Measurements from ENCODE around the gene GLYATL1.

The GLYATL1 gene

DNA sequence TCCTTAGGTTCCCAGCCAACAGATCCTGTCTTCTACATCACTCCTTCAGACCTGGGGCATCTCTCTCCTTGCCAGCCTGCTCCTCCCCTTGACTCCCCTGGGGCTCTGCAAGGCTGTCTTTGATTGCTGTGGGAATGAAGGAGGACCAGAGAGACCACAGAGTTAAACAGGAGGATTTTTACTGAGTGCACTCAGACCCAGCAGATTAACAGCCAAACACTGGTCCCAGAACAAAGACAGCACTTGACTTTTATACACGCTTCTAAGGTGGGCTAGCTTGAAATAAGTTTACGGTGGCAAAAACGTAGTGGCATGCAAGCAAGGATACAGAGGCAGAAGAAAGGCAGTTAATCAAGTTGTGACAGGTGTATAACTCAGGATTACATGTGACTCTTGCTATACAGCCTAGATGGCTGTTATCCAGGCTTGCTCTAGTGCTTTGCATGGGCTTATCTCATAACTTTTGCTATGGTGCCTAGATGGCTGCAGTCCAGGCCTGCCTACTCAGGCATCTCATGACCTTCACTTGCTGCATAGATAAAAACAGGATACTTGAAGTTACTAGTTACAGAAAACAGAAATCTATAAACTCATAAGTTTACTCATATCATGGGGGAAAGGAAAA, 22.0 kb upstream of the GLYATL1 start:
- no peak overlapping the region for H3K4me3 Mint-ChIP-seq
- peaks cover 0 to 2% of the 10 kb centered on the region in 2 donors for H3K4me1 Mint-ChIP-seq
- peaks cover under 1 to 24% of the 10 kb centered on the region in 2 donors for H3K27me3 Mint-ChIP-seq
- peaks cover 20 to 24% of the 10 kb centered on the region in 2 donors for H3K9me3 Mint-ChIP-seq
- ATAC-seq (replicated peaks) = no peak
- DNase-seq = no peak
- no peak overlapping the region for H3K27ac Mint-ChIP-seq
- peaks cover 3 to 9% of the 10 kb centered on the region in 2 donors for H3K36me3 Mint-ChIP-seq

DNA sequence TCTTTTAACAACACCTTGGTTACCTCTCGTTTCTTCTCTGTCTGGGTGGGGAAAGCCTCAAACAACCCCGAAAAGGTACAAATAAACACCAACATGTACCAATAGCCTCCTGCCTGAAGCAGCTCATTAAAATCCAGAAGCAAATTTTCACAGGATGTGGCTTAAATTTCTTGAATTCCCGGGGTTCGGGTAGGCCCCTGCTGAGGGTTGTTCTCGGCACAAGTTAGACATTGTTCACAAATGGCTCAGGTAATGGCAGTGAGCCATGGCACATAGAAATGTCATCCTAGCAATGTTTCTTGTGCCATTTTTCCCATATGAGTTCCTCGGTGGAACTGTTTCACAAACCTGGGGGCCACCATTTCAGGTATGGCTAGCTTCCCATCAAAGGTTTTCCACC, 19.7 kb upstream of the GLYATL1 start:
- DNase-seq (no peak), ATAC-seq (replicated peaks) (no peak)
- Mint-ChIP-seq H3K27me3 (peaks cover 0 to 15% of the 10 kb centered on the region in 2 donors), H3K4me1 (peaks cover 12 to 13% of the 10 kb centered on the region in 2 donors), H3K27ac (no peak overlapping the region), H3K4me3 (no peak overlapping the region), H3K9me3 (peaks cover 18 to 24% of the 10 kb centered on the region in 2 donors), H3K36me3 (peaks cover 2 to 9% of the 10 kb centered on the region in 2 donors)

DNA sequence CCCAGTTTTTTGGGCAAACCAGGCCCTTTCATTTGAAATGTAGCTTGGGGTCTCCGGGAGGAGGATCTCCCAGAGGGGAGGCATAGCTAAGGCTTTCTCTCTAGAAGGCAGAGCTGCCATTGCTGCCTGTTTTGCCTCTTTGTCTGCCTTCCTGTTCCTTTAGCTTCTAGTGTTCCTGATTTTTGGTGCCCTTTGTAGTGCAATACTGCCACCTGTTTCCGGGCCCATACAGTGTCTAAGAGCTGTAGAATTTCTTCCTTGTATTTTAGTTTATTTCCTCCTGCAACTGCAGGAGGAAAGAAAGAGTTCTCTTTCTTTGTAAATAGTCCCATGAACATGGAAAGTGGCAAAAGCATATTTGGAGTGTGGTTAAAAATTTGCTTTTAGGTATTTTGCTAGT, 19.3 kb upstream of the GLYATL1 start:
- no peak overlapping the region for H3K27ac Mint-ChIP-seq
- ATAC-seq (replicated peaks) (no peak), DNase-seq (no peak)
- H3K4me3 Mint-ChIP-seq = no peak overlapping the region
- H3K36me3 Mint-ChIP-seq = peaks cover 2 to 9% of the 10 kb centered on the region in 2 donors
- H3K9me3 Mint-ChIP-seq = peaks cover 18 to 24% of the 10 kb centered on the region in 2 donors
- peaks cover 12 to 13% of the 10 kb centered on the region in 2 donors for H3K4me1 Mint-ChIP-seq
- peaks cover 0 to 15% of the 10 kb centered on the region in 2 donors for H3K27me3 Mint-ChIP-seq

DNA sequence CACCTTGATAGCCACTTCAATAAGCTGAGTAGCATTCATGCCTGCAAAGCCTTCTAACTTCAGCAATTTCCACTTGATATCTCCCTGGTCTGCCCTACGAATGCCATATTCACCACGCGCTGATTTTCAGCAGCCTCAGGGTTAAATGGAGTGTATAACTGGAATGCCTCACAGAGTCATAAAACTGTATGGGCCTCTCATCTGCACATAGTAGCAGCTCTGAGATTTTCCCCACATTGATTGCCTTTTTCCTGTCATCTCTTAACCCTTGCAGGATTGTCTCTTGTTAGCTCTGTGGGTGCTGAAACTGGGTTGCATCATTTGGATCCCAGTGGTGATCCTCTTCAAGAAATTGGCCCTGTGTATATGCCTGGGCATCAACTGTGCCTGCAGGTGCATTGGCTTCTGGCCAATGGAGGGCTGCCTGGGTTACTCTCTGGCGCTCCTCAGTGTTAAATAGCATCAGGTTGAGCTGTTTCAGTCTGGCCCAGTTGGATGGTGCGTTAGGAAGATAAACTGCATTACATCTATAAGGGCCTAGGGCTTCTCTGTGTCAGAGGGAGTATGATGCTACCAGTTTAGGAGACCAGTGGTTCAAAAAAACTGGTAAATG, 17.4 kb upstream of the GLYATL1 start:
- Mint-ChIP-seq H3K27me3 (peaks cover 0 to 10% of the 10 kb centered on the region in 2 donors), H3K27ac (no peak overlapping the region), H3K4me1 (peaks cover 12 to 13% of the 10 kb centered on the region in 2 donors), H3K9me3 (peaks cover 10 to 12% of the 10 kb centered on the region in 2 donors), H3K4me3 (no peak overlapping the region), H3K36me3 (peaks cover 2 to 9% of the 10 kb centered on the region in 2 donors)
- DNase-seq (no peak), ATAC-seq (replicated peaks) (no peak)

DNA sequence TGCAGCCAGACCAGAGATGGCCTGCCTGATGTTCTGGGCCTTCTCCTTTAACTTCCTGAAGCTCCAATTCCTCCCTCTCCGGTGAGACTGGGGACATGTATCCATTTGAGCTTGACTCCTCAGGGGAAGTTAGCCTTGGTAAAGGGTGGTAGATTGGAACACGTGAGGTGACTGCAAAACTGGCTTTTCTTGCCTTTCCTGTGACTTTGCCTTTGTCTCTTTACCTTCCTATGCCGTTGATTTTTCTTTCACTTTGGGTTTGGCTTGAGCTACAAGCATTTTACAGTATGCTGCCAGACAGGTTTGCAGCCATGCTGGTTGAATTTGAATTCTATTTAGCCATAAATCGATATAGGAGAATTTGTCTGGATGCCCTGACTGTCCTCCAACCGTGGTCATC, 16.8 kb upstream of the GLYATL1 start:
- Mint-ChIP-seq H3K27ac (no peak overlapping the region), H3K4me3 (no peak overlapping the region), H3K4me1 (peaks cover 14 to 17% of the 10 kb centered on the region in 2 donors), H3K27me3 (peaks cover 0 to 10% of the 10 kb centered on the region in 2 donors), H3K9me3 (peaks cover 7% of the 10 kb centered on the region in 2 donors), H3K36me3 (peaks cover 2 to 6% of the 10 kb centered on the region in 2 donors)
- DNase-seq (no peak), ATAC-seq (replicated peaks) (no peak)

DNA sequence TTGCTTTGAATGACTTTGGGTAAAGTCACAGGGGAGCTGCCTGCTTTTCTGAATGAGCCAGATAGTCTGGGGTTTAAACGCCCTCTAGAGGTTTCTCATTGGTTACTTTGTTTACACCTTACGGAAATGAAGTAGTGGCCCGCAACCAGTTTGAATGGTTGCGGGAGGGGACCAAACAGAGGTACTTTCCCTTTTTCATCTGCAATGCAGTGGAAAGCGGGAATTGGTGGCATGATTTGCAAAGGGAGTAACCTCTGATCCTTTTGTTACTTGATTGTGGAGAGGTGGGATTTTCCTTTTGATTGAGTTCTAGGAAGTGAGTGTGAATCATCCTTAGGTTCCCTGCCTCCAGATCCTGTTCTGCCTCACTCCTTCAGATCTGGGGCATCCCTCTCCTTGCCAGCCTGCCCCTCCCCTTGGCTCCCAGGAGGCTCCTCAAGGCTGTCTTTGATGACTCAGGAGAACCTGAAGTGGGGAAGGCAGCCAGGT, 15.9 kb upstream of the GLYATL1 start:
- Mint-ChIP-seq H3K36me3 (peaks cover 0 to 1% of the 10 kb centered on the region in 2 donors), H3K9me3 (peaks cover 2% of the 10 kb centered on the region in 2 donors), H3K27me3 (peaks cover 3 to 10% of the 10 kb centered on the region in 2 donors), H3K4me3 (peak overlapping the region in 1 of 2 donors; percentile 70), H3K27ac (peak overlapping the region; percentile 6), H3K4me1 (peaks cover 18 to 26% of the 10 kb centered on the region in 2 donors)
- ATAC-seq (replicated peaks) = peak; percentile 91 to 93
- DNase-seq = no peak

DNA sequence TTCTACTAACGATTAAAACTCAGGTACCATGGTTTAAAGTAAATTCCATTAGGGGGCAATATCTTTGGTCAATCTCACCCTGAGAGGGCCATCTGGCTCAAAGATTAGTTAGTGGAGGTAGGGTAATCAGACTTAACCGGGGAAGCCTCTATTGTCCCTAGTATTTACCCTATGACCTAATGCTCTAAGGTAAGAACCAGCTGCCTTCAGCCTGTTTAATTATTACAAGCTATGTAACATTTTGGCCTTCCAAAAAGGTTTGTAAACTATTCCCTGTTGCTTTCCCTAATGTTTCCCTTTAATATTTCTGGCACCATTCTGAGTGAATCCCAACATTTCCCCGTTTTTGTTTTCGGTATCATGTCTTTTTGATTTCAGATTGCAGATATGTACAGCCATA, 15.1 kb upstream of the GLYATL1 start:
- DNase-seq (no peak), ATAC-seq (replicated peaks) (no peak)
- Mint-ChIP-seq H3K27me3 (peaks cover 5 to 10% of the 10 kb centered on the region in 2 donors), H3K27ac (no peak overlapping the region), H3K4me3 (no peak overlapping the region), H3K36me3 (no peaks in the 10 kb centered on the region), H3K9me3 (no peaks in the 10 kb centered on the region), H3K4me1 (peaks cover 19 to 28% of the 10 kb centered on the region in 2 donors)

DNA sequence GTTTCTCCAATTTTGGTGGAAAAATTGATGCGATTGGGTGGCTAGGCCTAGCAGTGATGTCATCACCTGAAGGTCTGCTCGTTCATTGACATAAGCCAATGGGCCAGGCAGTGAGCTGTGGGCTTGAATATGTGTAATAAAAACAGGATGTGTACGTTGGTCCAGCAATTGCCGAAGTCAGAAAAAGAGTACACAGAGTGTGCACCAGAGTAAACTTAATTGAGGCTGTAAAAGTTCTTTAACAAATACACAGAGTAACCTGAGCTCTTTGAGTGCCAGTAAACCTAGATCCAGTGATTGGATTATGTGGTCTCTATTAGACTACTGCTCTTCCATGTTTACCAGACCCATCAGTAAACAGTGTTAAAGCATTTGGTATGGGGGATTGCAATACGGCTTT, 13.0 kb upstream of the GLYATL1 start:
- no peak for DNase-seq
- Mint-ChIP-seq H3K27ac (no peak overlapping the region), H3K4me3 (no peak overlapping the region), H3K36me3 (no peaks in the 10 kb centered on the region), H3K9me3 (no peaks in the 10 kb centered on the region), H3K4me1 (peaks cover 19 to 28% of the 10 kb centered on the region in 2 donors), H3K27me3 (peaks cover 10 to 16% of the 10 kb centered on the region in 2 donors)
- no peak for ATAC-seq (replicated peaks)

DNA sequence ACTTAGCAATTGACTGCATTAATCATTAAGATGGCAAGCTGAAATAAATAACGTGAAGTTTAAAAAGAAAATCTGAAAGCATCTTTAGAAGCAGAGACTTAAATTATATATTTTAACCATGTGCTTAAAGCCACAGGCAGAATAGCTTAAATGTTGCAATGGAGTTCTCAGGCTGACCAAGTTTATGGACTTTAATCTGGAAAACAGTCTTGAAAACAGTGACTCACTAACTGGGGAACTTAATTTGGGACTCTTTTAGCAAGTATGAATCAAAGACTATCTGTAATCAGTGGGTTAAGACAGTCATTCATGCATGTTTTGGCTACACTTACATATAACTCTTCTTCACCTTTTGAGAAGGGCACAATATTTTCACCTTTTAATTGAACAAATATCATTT, 12.6 kb upstream of the GLYATL1 start:
- no peak for ATAC-seq (replicated peaks)
- Mint-ChIP-seq H3K4me3 (no peak overlapping the region), H3K27me3 (peaks cover 10 to 12% of the 10 kb centered on the region in 2 donors), H3K4me1 (peaks cover 17 to 28% of the 10 kb centered on the region in 2 donors), H3K9me3 (no peaks in the 10 kb centered on the region), H3K27ac (no peak overlapping the region), H3K36me3 (no peaks in the 10 kb centered on the region)
- DNase-seq = no peak

DNA sequence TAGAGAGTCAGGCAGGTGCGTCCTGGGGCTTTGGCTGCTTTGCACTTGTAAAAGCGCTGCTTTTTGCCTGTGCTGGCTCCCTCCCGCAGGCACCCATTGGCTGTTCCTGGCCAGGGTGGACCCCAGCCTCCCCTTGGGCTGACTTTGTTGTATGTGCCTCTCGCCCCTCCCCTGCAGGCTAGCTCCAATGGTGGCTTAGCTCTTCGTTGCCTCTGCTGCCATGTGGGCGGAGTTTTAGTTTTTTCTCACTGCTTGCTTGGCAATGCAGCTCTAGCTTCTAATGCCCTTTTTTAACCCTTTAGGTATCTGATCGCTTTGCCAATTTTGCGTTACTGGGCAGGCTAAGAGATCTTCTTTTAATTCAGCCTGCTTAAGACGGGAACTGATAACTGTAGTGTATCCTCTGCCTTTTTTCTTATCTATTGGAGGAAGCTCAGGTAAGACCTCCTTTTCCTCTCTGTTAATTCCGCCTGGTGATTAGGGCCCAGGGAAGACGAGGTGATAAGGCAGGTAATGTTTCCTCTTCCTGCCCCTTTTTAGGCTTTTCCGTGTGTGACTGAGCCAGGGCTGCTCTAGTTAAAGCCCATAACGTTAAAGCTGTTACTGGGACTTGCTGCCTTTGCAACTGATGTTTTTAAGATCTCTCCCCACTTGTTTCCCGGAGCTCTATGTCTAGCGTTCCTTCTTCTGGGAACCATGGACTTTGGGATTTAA, 11.7 kb upstream of the GLYATL1 start:
- H3K4me1 Mint-ChIP-seq = peaks cover 17 to 28% of the 10 kb centered on the region in 2 donors
- H3K9me3 Mint-ChIP-seq = no peaks in the 10 kb centered on the region
- DNase-seq = no peak
- peak overlapping the region; percentile 38 for H3K27ac Mint-ChIP-seq
- H3K27me3 Mint-ChIP-seq = peaks cover 10 to 12% of the 10 kb centered on the region in 2 donors
- no peaks in the 10 kb centered on the region for H3K36me3 Mint-ChIP-seq
- peak overlapping the region; percentile 40 to 70 for H3K4me3 Mint-ChIP-seq
- peak; percentile 77 to 82 for ATAC-seq (replicated peaks)

DNA sequence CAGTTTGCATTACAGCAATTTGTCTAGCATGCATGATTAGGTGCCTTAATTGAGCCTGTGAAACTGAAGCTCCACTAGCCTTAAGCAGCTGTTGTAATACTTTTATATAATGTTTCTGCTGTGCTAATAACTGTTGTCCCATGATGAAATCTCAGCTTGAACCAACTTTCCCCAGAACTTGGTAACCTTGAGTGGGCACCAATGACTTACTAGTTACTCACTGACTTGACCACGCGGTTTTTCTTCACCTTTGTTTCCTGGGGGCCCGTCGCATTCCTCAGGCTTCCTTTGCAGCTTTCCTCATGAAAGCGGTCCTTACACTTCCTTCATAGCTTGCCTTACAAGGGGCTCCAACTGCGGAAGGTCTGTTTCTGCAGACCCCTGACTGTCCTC, 11.2 kb upstream of the GLYATL1 start:
- Mint-ChIP-seq H3K27me3 (peaks cover 9 to 10% of the 10 kb centered on the region in 2 donors), H3K4me3 (peak overlapping the region; percentile 40 to 70), H3K36me3 (no peaks in the 10 kb centered on the region), H3K4me1 (peaks cover 14 to 24% of the 10 kb centered on the region in 2 donors), H3K27ac (no peak overlapping the region), H3K9me3 (no peaks in the 10 kb centered on the region)
- ATAC-seq (replicated peaks) (no peak), DNase-seq (no peak)

DNA sequence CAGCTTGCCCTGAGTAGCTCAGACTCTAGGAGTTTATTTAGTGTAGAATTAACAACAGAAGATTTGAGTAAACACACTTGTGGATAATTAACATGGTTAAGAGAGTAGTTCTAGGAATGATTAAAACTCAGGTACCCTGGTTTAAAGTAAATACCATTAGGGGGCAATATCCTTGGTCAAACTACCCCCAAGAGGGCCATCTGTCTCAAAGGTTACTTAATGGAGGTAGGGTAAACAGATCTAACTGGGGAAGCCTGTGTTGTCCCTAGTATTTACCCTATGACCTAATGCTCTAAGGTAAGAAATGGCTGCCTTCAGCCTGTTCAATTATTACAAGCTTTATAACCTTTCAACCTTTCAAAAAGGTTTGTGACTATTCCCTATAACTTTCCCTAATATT, 10.6 kb upstream of the GLYATL1 start:
- Mint-ChIP-seq H3K27me3 (peaks cover 6 to 10% of the 10 kb centered on the region in 2 donors), H3K27ac (no peak overlapping the region), H3K4me3 (no peak overlapping the region), H3K4me1 (peaks cover 9 to 18% of the 10 kb centered on the region in 2 donors), H3K36me3 (no peaks in the 10 kb centered on the region), H3K9me3 (no peaks in the 10 kb centered on the region)
- ATAC-seq (replicated peaks) = no peak
- no peak for DNase-seq

DNA sequence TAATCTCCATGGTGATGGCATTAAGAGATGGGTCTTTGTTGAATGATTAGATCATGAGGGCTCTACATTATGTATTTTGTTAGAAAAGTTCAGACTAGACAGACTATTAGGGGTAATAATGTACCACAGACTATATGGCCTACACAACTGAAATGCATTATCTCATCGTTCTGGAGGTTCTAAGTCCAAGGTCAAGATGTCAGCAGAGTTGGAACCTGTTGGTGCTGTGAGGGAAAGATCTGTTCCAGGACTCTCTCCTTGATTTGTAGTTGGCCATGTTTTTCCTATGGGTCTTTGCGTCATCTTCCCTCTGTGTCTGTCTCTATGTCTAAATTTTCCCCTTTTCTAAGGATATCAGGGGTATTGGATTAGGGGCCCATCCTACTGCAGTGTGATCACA, 8.4 kb upstream of the GLYATL1 start:
- H3K27ac Mint-ChIP-seq = no peak overlapping the region
- H3K9me3 Mint-ChIP-seq = no peaks in the 10 kb centered on the region
- no peak for ATAC-seq (replicated peaks)
- no peak for DNase-seq
- no peaks in the 10 kb centered on the region for H3K36me3 Mint-ChIP-seq
- H3K4me3 Mint-ChIP-seq = no peak overlapping the region
- H3K27me3 Mint-ChIP-seq = peaks cover 6 to 10% of the 10 kb centered on the region in 2 donors
- peaks cover 7 to 15% of the 10 kb centered on the region in 2 donors for H3K4me1 Mint-ChIP-seq

DNA sequence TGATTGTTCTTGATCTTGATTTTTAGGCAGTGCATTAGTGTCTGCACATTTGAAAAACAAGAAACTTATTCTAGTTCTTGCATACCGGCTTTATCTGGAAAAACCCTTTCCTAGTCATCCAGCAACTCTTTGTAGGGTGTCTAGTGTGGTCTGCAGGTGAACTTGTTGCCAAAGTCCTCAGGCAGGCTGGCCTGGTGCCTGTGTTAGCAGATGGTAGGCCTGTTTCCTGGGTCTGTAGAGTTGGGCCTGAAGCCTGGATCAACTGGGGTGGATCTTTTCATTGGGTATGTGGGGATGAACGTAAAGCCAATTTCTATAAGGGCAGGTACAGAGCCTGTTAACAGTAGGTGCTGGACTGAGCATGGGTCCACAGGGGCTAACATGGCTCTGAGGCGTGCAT, 5.6 kb upstream of the GLYATL1 start:
- no peak for DNase-seq
- Mint-ChIP-seq H3K27ac (no peak overlapping the region), H3K9me3 (no peaks in the 10 kb centered on the region), H3K4me1 (no peaks in the 10 kb centered on the region), H3K27me3 (peaks cover 5 to 6% of the 10 kb centered on the region in 2 donors), H3K36me3 (no peaks in the 10 kb centered on the region), H3K4me3 (no peak overlapping the region)
- ATAC-seq (replicated peaks) = no peak

Data from stimulated activated naive B cell treated with anti-CD40 and anti-IgM and Interleukin-4, amounts not matched to agents 10 μg/mL and 1 μg/mL and 100 μg/mL, for 72 hours (primary cell).